Activated T-helper 9 cell treated with anti-CD3 and anti-CD28 coated beads, Interleukin-2, amount 50 U/mL, for 16 hours (primary cell): ENCODE data around the gene GATA3.
A peak's percentile ranks its signal among the peaks of the same experiment; 100 is the strongest.

Experiments
- DNase-seq: peaks from one replicate; pipeline ENCODE4 v3.0.0-alpha.2; 2020; ENCODE audit warnings: low read depth

The GATA3 gene

GRCh38 chr10:8064436-8064835, 9.9 kb downstream of the GATA3 start:
- DNase-seq: no peak

- no peak for DNase-seq
Observed at GRCh38 chr10:8065651-8066050, 11.2 kb downstream of the GATA3 start.

GRCh38 chr10:8066124-8066523, 11.6 kb downstream of the GATA3 start:
- DNase-seq: no peak

GRCh38 chr10:8066797-8067196, 12.3 kb downstream of the GATA3 start:
- no peak for DNase-seq

GRCh38 chr10:8069108-8069507, 14.6 kb downstream of the GATA3 start:
- no peak for DNase-seq

- DNase-seq: no peak
Observed at GRCh38 chr10:8069627-8070026, 15.1 kb downstream of the GATA3 start.

GRCh38 chr10:8070440-8070839, 16.0 kb downstream of the GATA3 start:
- DNase-seq: no peak

GRCh38 chr10:8071006-8071405, 16.5 kb downstream of the GATA3 start:
- no peak for DNase-seq

- DNase-seq: no peak
Observed at GRCh38 chr10:8071666-8072065, 17.2 kb downstream of the GATA3 start.

- DNase-seq: no peak
Observed at GRCh38 chr10:8072211-8072610, 17.7 kb downstream of the GATA3 start.

- no peak for DNase-seq
Observed at GRCh38 chr10:8073691-8074416, 19.4 kb downstream of the GATA3 start.

- no peak for DNase-seq
Observed at GRCh38 chr10:8074881-8075280, 20.4 kb downstream of the GATA3 start.

- DNase-seq: no peak
Observed at GRCh38 chr10:8075282-8076260, 21.1 kb downstream of the GATA3 start.

- DNase-seq: no peak
Observed at GRCh38 chr10:8076933-8077332, 22.4 kb downstream of the GATA3 start.

GRCh38 chr10:8078027-8078426, 23.5 kb downstream of the GATA3 start:
- DNase-seq: no peak

GRCh38 chr10:8079126-8079525, 24.6 kb downstream of the GATA3 start:
- no peak for DNase-seq

GRCh38 chr10:8084799-8085198, 30.3 kb downstream of the GATA3 start:
- no peak for DNase-seq

GRCh38 chr10:8085251-8085650, 30.8 kb downstream of the GATA3 start:
- DNase-seq: no peak

GRCh38 chr10:8086315-8086714, 31.8 kb downstream of the GATA3 start:
- no peak for DNase-seq

- DNase-seq: peak; percentile 4
Observed at GRCh38 chr10:8088504-8088903, 34.0 kb downstream of the GATA3 start.

- no peak for DNase-seq
Observed at GRCh38 chr10:8092428-8092827, 37.9 kb downstream of the GATA3 start.

- no peak for DNase-seq
Observed at GRCh38 chr10:8095959-8096358, 41.5 kb downstream of the GATA3 start.

- DNase-seq: no peak
Observed at GRCh38 chr10:8096931-8097330, 42.4 kb downstream of the GATA3 start.
